IMR-90 (cell line): Measurements from ENCODE around the gene SLC23A2. TPM values are rescaled to one million over a fixed set of nuclear protein-coding genes. Genes with fewer than 3 reads are reported as not detected.
A peak's percentile ranks its signal among the peaks of the same experiment; 100 is the strongest.

ENCODE experiments used
- ATAC-seq: fragments of 200-7000 bp; cut with Tn5 transposase; 2 replicates; pipeline ENCODE4 v1.9.1; 2020; ENCODE audit warnings: low read depth, mild to moderate bottlenecking, moderate library complexity
- BruUV-seq: library from RNA; stranded (reverse); fragments of 400-500 nt; replicated peaks from 2 replicates; lab custom pipeline; 2021; lab: Mats Ljungman, UMichigan
- CTCF ChIA-PET: fragments of 300-600 bp; formaldehyde crosslinking; extraction: SDS; loops from one replicate; lab custom pipeline; 2021; ENCODE audit warnings: antibody characterized with exemption; lab: Yijun Ruan, JAX
- POLR2A ChIA-PET: fragments of 300-600 bp; sonication (Branson Sonifier 250); formaldehyde crosslinking; loops from one replicate; lab custom pipeline; 2022; ENCODE audit warnings: antibody characterized with exemption; ENCODE audit not compliant: unreplicated experiment; lab: Charles Lee
- DNase-seq: peaks from one replicate; pipeline ENCODE4 v3.0.0; 2013
- H2AFZ ChIP-seq: replicated peaks from 2 replicates; pipeline ENCODE3; 2013; ENCODE audit warnings: low read length, mild to moderate bottlenecking; ENCODE audit not compliant: poor library complexity
- H2AK5ac ChIP-seq: 2 replicates; pipeline ENCODE4 v1.6.1; 2013; ENCODE audit warnings: low read depth, low read length, inconsistent platforms
- H2AK9ac ChIP-seq: replicated peaks from 2 replicates; pipeline ENCODE3; 2013; ENCODE audit warnings: mild to moderate bottlenecking, low read depth, low read length, moderate library complexity; ENCODE audit not compliant: poor library complexity
- H2BK120ac ChIP-seq: 2 replicates; pipeline ENCODE4 v1.6.1; 2013; ENCODE audit warnings: low read depth, low read length, inconsistent platforms
- H2BK15ac ChIP-seq: 3 replicates; pipeline ENCODE4 v1.6.1; 2013; ENCODE audit warnings: low read depth, low read length, inconsistent platforms
- H2BK20ac ChIP-seq: 2 replicates; pipeline ENCODE4 v1.6.1; 2013; ENCODE audit warnings: low read depth, mild to moderate bottlenecking, inconsistent platforms, low read length, moderate library complexity
- H2BK5ac ChIP-seq: 2 replicates; pipeline ENCODE4 v1.6.1; 2013; ENCODE audit warnings: mild to moderate bottlenecking, low read depth, low read length, inconsistent platforms; ENCODE audit not compliant: poor library complexity, severe bottlenecking
- H3K14ac ChIP-seq: replicated peaks from 2 replicates; pipeline ENCODE4 v1.6.1; 2013; ENCODE audit warnings: low read depth, low read length, inconsistent platforms
- H3K18ac ChIP-seq: 2 replicates; pipeline ENCODE4 v1.6.1; 2013; ENCODE audit warnings: low read depth, low read length, control low read depth
- H3K23ac ChIP-seq: 2 replicates; pipeline ENCODE4 v1.6.1; 2013; ENCODE audit warnings: low read depth, low read length, inconsistent platforms
- H3K27ac ChIP-seq: 2 replicates; pipeline ENCODE4 v1.5.1; 2013; ENCODE audit warnings: mild to moderate bottlenecking, control low read depth, low read length; ENCODE audit not compliant: insufficient read depth
- H3K27me3 ChIP-seq: 2 replicates; pipeline ENCODE4 v1.6.1; 2013; ENCODE audit warnings: low read length; ENCODE audit not compliant: control insufficient read depth, insufficient read depth
- H3K36me3 ChIP-seq: 2 replicates; pipeline ENCODE4 v1.6.1; 2013; ENCODE audit warnings: low read length, mixed read lengths; ENCODE audit not compliant: control insufficient read depth, insufficient read depth
- H3K4ac ChIP-seq: 2 replicates; pipeline ENCODE4 v1.6.1; 2013; ENCODE audit warnings: low read depth, low read length, inconsistent platforms
- H3K4me1 ChIP-seq: 2 replicates; pipeline ENCODE4 v1.6.1; 2013; ENCODE audit warnings: low read length, mixed read lengths; ENCODE audit not compliant: control insufficient read depth, insufficient read depth
- H3K4me2 ChIP-seq: 2 replicates; pipeline ENCODE4 v1.6.1; 2013; ENCODE audit warnings: low read depth, mild to moderate bottlenecking, control low read depth, low read length, moderate library complexity
- H3K4me3 ChIP-seq: 2 replicates; pipeline ENCODE4 v1.5.1; 2013; ENCODE audit warnings: low read depth, mild to moderate bottlenecking, control low read depth, low read length, moderate library complexity; ENCODE audit not compliant: insufficient read depth
- H3K56ac ChIP-seq: 2 replicates; pipeline ENCODE4 v1.6.1; 2013; ENCODE audit warnings: low read length, inconsistent platforms; ENCODE audit not compliant: insufficient read depth; ENCODE audit errors: extremely low read depth
- H3K79me1 ChIP-seq, 2 experiments: 2 replicates each; pipeline ENCODE4 v1.6.1; 2013; ENCODE audit warnings: low read length in 2 of 2, inconsistent platforms in 1 of 2, low read depth in 1 of 2
- H3K9ac ChIP-seq: 2 replicates; pipeline ENCODE4 v1.6.1; 2013; ENCODE audit warnings: low read depth, low read length, control low read depth
- H3K9me1 ChIP-seq: 2 replicates; pipeline ENCODE4 v1.6.1; 2013; ENCODE audit warnings: low read length, inconsistent platforms; ENCODE audit not compliant: insufficient read depth
- H3K9me3 ChIP-seq: 2 replicates; pipeline ENCODE4 v1.6.1; 2013; ENCODE audit warnings: low read length; ENCODE audit not compliant: control insufficient read depth, insufficient read depth
- H4K20me1 ChIP-seq: 2 replicates; pipeline ENCODE4 v1.6.1; 2013; ENCODE audit warnings: low read length, inconsistent platforms; ENCODE audit not compliant: insufficient read depth
- H4K5ac ChIP-seq: 2 replicates; pipeline ENCODE4 v1.6.1; 2013; ENCODE audit warnings: mild to moderate bottlenecking, low read depth, low read length, control low read depth
- H4K8ac ChIP-seq, 2 experiments: 2 replicates each; pipeline ENCODE4 v1.6.1; 2013; ENCODE audit warnings: low read depth in 2 of 2, low read length in 2 of 2, control low read depth in 1 of 2, inconsistent platforms in 1 of 2
- H4K91ac ChIP-seq: 2 replicates; pipeline ENCODE4 v1.6.1; 2013; ENCODE audit warnings: low read depth, low read length, inconsistent platforms; ENCODE audit not compliant: insufficient read depth
- BHLHE40 ChIP-seq: fragments of 150-350 bp; IDR thresholded peaks from 2 replicates; pipeline ENCODE4 v1.6.1; 2016; ENCODE audit warnings: mild to moderate bottlenecking, low read depth, low read length
- ELK1 ChIP-seq: fragments of 150-350 bp; IDR thresholded peaks from 2 replicates; pipeline ENCODE4 v1.6.1; 2016; ENCODE audit warnings: low read depth, mild to moderate bottlenecking, low read length, moderate library complexity, borderline replicate concordance
- MAFK ChIP-seq: IDR thresholded peaks from 2 replicates; pipeline ENCODE4 v1.6.1; 2012; ENCODE audit warnings: low read depth, low read length, improper control_type of control experiment
- MXI1 ChIP-seq: IDR thresholded peaks from 2 replicates; pipeline ENCODE4 v1.6.1; 2012; ENCODE audit warnings: low read depth, mild to moderate bottlenecking, low read length, moderate library complexity, borderline replicate concordance
- NFE2L2 ChIP-seq: fragments of 150-350 bp; IDR thresholded peaks from 2 replicates; pipeline ENCODE4 v1.6.1; 2016; ENCODE audit warnings: low read depth, mild to moderate bottlenecking, low read length
- RCOR1 ChIP-seq: IDR thresholded peaks from 2 replicates; pipeline ENCODE4 v1.6.1; 2012; ENCODE audit warnings: mild to moderate bottlenecking, low read length, improper control_type of control experiment; ENCODE audit not compliant: insufficient replicate concordance
- RFX5 ChIP-seq: IDR thresholded peaks from 2 replicates; pipeline ENCODE4 v1.8.0; 2012; ENCODE audit warnings: low read depth, mild to moderate bottlenecking, low read length, moderate library complexity
- SMC3 ChIP-seq: fragments of 150-350 bp; IDR thresholded peaks from 2 replicates; pipeline ENCODE4 v1.6.1; 2016; ENCODE audit warnings: low read depth, mild to moderate bottlenecking, antibody characterized with exemption, low read length, moderate library complexity
- WGBS, 2 experiments: methylation state at CpG; one replicate each; pipeline versions ENCODE4 v1.1.5 to v1.1.7; 2013; ENCODE audit warnings: missing lambda C conversion rate in 2 of 2; ENCODE audit not compliant: insufficient read length in 1 of 2; ENCODE audit errors: extremely low coverage in 2 of 2; 5-methylcytosine and 5-hydroxymethylcytosine counted together
- dilution Hi-C: fragments of 300-500 bp; cut with HindIII; formaldehyde crosslinking; loops from one replicate; pipeline ENCODE4 v1.14.3; 2018; ENCODE audit warnings: low sequenced_read_pairs; ENCODE audit not compliant: unreplicated experiment
- in situ Hi-C: fragments of 300-500 bp; cut with MboI; formaldehyde crosslinking; loops from 3 replicates; pipeline ENCODE4 v1.14.3; 2019; ENCODE audit warnings: low sequenced_read_pairs, inconsistent platforms, mixed read lengths
- intact Hi-C: fragments of 100-400 bp; cut with micrococcal nuclease; formaldehyde crosslinking; loops from 2 replicates; pipeline ENCODE4 v1.10.0; 2022
- polyA plus RNA-seq, 3 experiments: library from polyadenylated mRNA; depleted of rRNA; stranded (reverse); fragments of >200 nt; gene quantifications; 2 replicates each; pipeline ENCODE4 v1.2.3, GENCODE V29; 2012; ENCODE audit warnings: low replicate concordance in 1 of 3
- total RNA-seq: library from RNA; depleted of rRNA; stranded (reverse); fragments of >200 nt; gene quantifications from 2 replicates; pipeline ENCODE4 v1.2.3, GENCODE V29; 2012

SLC23A2 gene
- total and polyA plus RNA-seq, 2 of the 4 experiments (the other 2 are of a cell fraction): 10.2 to 14.4 TPM

- no peak overlapping the region for H3K56ac ChIP-seq
- intact Hi-C loops (no loop called here), in situ Hi-C loops (no loop called here), dilution Hi-C loops (no loop called here)
- no peak for DNase-seq
- peaks cover 37% of the 10 kb centered on the region for H3K4me1 ChIP-seq
- peaks cover 3% of the 10 kb centered on the region; the same call in 1 of the 2 replicates for H4K20me1 ChIP-seq
- H2BK5ac ChIP-seq: no peak overlapping the region
- H3K9me3 ChIP-seq: no peaks in the 10 kb centered on the region
- peak overlapping the region; percentile 17; the same call in 1 of the 2 replicates for H3K23ac ChIP-seq
- peak overlapping the region; percentile 75 for H2BK20ac ChIP-seq
- no peak overlapping the region for H2AK9ac ChIP-seq
- H3K36me3 ChIP-seq: 0 out of 2 replicates have a peak, but pooled peaks cover 1% of the 10 kb centered on the region
- peak overlapping the region; percentile 89 for H2BK120ac ChIP-seq
- no peak overlapping the region for H3K4me2 ChIP-seq
- no TSS peak for BruUV-seq
- 100% methylated on average over 1 of the region's 6 CpGs; no CpG with 5 or more reads in 1 of the 2 experiments for WGBS, 2 experiments
- peak overlapping the region; percentile 59; the same call in 1 of the 2 replicates for H3K14ac ChIP-seq
- ChIA-PET POLR2A (no interaction called here), CTCF (no interaction called here)
- no peak overlapping the region for H3K27ac ChIP-seq
- H4K8ac ChIP-seq: peak overlapping the region in 1 of 2 experiments; percentile 24; a peak in 1 of 4 replicates
- peaks cover 20% of the 10 kb centered on the region; the same call in 1 of the 2 replicates for H3K9me1 ChIP-seq
- no peaks in the 10 kb centered on the region for H3K27me3 ChIP-seq
- peak overlapping the region; percentile 55 for H3K4ac ChIP-seq
- ATAC-seq: no peak
- H3K9ac ChIP-seq: no peak overlapping the region
- peak overlapping the region; percentile 59 for H4K91ac ChIP-seq
- H2AFZ ChIP-seq: no peak overlapping the region
- peak overlapping the region; percentile 16; the same call in 1 of the 2 replicates for H3K18ac ChIP-seq
- no peak overlapping the region; the same call in 1 of the 2 replicates for H4K5ac ChIP-seq
- peak overlapping the region; percentile 66; the same call in 1 of the 3 replicates for H2BK15ac ChIP-seq
- TF ChIP-seq RFX5: no peak
- no peak for TF ChIP-seq MAFK
- no peak for TF ChIP-seq NFE2L2
- TF ChIP-seq ELK1: no peak
- TF ChIP-seq SMC3: no peak
- no peak for TF ChIP-seq RCOR1
- TF ChIP-seq BHLHE40: no peak
- no peak for TF ChIP-seq MXI1
- peaks cover 17 to 68% of the 10 kb centered on the region in 2 experiments; a peak in 3 of 4 replicates for H3K79me1 ChIP-seq
- H2AK5ac ChIP-seq: peak overlapping the region; percentile 48; the same call in 1 of the 2 replicates
- H3K4me3 ChIP-seq: no peak overlapping the region
Observed at GRCh38 chr20:4946585-4946984, 54.7 kb downstream of the SLC23A2 start.
